Panc1 (cell line): Measurements from ENCODE around the gene CTTNBP2. TPM values are rescaled to one million over a fixed set of nuclear protein-coding genes. Genes with fewer than 3 reads are reported as not detected.

Experiments used
- ATAC-seq: fragments of 200-7000 bp; cut with Tn5 transposase; 2 replicates; pipeline ENCODE4 v1.9.1; 2020; ENCODE audit warnings: mild to moderate bottlenecking, moderate library complexity
- Bru-seq: library from RNA; stranded (reverse); fragments of 400-500 nt; gene quantifications from one replicate; lab custom pipeline; 2021; lab: Mats Ljungman, UMichigan
- BruChase-seq, 2 experiments: library from RNA; stranded (reverse); fragments of 400-500 nt; gene quantifications; one replicate each; lab custom pipeline; 2021; lab: Mats Ljungman, UMichigan
- BruUV-seq: library from RNA; stranded (reverse); fragments of 400-500 nt; replicated peaks from 2 replicates; lab custom pipeline; 2021; lab: Mats Ljungman, UMichigan
- CTCF ChIA-PET: fragments of 300-600 bp; sonication (Branson Sonifier 250); formaldehyde crosslinking; loops from one replicate; lab custom pipeline; 2022; ENCODE audit warnings: antibody characterized with exemption; lab: Charles Lee
- POLR2A ChIA-PET: fragments of 300-600 bp; sonication (Branson Sonifier 250); formaldehyde crosslinking; loops from one replicate; lab custom pipeline; 2022; ENCODE audit warnings: antibody characterized with exemption; lab: Charles Lee
- DNase-seq: peaks from one replicate; pipeline ENCODE4 v3.0.0-alpha.2; 2010; ENCODE audit warnings: low read depth, low spot score
- H3K27ac ChIP-seq: 2 replicates; pipeline ENCODE4 v1.5.1; 2011; ENCODE audit warnings: mild to moderate bottlenecking, low read length, inconsistent platforms
- H3K27me3 ChIP-seq: fragments of 200-500 bp; sonication (Bioruptor generic); 2 replicates; pipeline ENCODE4 v1.6.0; 2014; ENCODE audit warnings: low read length, inconsistent platforms; ENCODE audit not compliant: control insufficient read depth, insufficient read depth
- H3K36me3 ChIP-seq: fragments of 200-500 bp; sonication (Bioruptor generic); 2 replicates; pipeline ENCODE4 v1.5.1; 2014; ENCODE audit warnings: inconsistent platforms, mild to moderate bottlenecking, low read length, moderate library complexity; ENCODE audit not compliant: control insufficient read depth, insufficient read depth
- H3K4me1 ChIP-seq: 2 replicates; pipeline ENCODE4 v1.5.1; 2011; ENCODE audit warnings: inconsistent platforms, mild to moderate bottlenecking, low read length, moderate library complexity; ENCODE audit not compliant: control insufficient read depth, insufficient read depth
- H3K4me3 ChIP-seq, 2 experiments: 2 replicates each; pipeline ENCODE4 v1.5.1; 2011 to 2012; ENCODE audit warnings: low read depth in 2 of 2, low read length in 2 of 2, mild to moderate bottlenecking in 2 of 2, inconsistent platforms in 1 of 2, moderate library complexity in 1 of 2
- H3K9me3 ChIP-seq: fragments of 200-500 bp; sonication (Bioruptor generic); 2 replicates; pipeline ENCODE4 v1.5.1; 2014; ENCODE audit warnings: low read depth, mild to moderate bottlenecking, inconsistent platforms, low read length, moderate library complexity; ENCODE audit not compliant: control insufficient read depth, insufficient read depth
- CTCF ChIP-seq: fragments of 450-650 bp; IDR thresholded peaks from 2 replicates; pipeline ENCODE4 v1.5.1; 2017; ENCODE audit warnings: mild to moderate bottlenecking
- POLR2AphosphoS5 ChIP-seq: IDR thresholded peaks from 2 replicates; pipeline ENCODE4 v1.6.1; 2012; ENCODE audit warnings: mild to moderate bottlenecking, low read depth, low read length, moderate library complexity
- REST ChIP-seq, 2 experiments: IDR thresholded peaks; 2 replicates each; pipeline ENCODE4 v1.6.1; 2011 to 2012; ENCODE audit warnings: low read depth in 2 of 2, control low read depth in 1 of 2, low read length in 1 of 2, mild to moderate bottlenecking in 1 of 2, moderate library complexity in 1 of 2; ENCODE audit not compliant: insufficient read depth in 1 of 2
- SIN3A ChIP-seq: IDR thresholded peaks from 2 replicates; pipeline ENCODE4 v1.6.1; 2012; ENCODE audit warnings: low read depth, mild to moderate bottlenecking, low read length, moderate library complexity, borderline replicate concordance; ENCODE audit not compliant: insufficient read depth
- TCF7L2 ChIP-seq: IDR thresholded peaks from 2 replicates; pipeline ENCODE4 v1.6.1; 2011; ENCODE audit warnings: mild to moderate bottlenecking, low read depth, low read length, inconsistent platforms
- in situ Hi-C: cut with HindIII; loops from 2 replicates; pipeline ENCODE4 v1.10.0; 2016; ENCODE audit warnings: low sequenced_read_pairs, low pct_unique_long_range_greater_than_20kb
- intact Hi-C: fragments of 100-400 bp; cut with micrococcal nuclease; formaldehyde crosslinking; loops from one replicate; pipeline ENCODE4 v1.10.0; 2022; ENCODE audit not compliant: unreplicated experiment
- long read RNA-seq: library from polyadenylated mRNA; unstranded; transcript quantifications from one replicate; pipeline ENCODE4 v2.0.0, GENCODE V29; 2021; ENCODE audit not compliant: unreplicated experiment
- polyA plus RNA-seq: library from polyadenylated mRNA; unstranded; fragments of >200 nt; gene quantifications from one replicate; pipeline ENCODE4 v1.2.1, GENCODE V29; 2012; ENCODE audit warnings: missing spikeins; ENCODE audit not compliant: insufficient read length
- total RNA-seq: library from RNA; stranded (reverse); gene quantifications from one replicate; pipeline ENCODE4 v1.2.1, GENCODE V29; 2021; ENCODE audit not compliant: unreplicated experiment

CTTNBP2 gene
- 1.0 TPM for total RNA-seq
- polyA plus RNA-seq: 0.21 TPM
- Bru-seq, nascent RNA: percentile 30 among the genes with signal in this experiment
- BruChase-seq, experiment 1, labeled RNA remaining after a 2-hour chase: percentile 20 among the genes with signal in this experiment
- percentile 19 among the genes with signal in this experiment for BruChase-seq, experiment 2, labeled RNA remaining after a 6-hour chase
- long read RNA-seq: 0 reads

GRCh38 chr7:117873310-117874190 is at the start of gene CTTNBP2:
TSS of gene CTTNBP2 (minus strand) at chr7:117873441. CDS start at chr7:117873415, 26 bp downstream.
- in situ Hi-C loops: no loop called here
- POLR2A ChIA-PET: no interaction called here
- BruUV-seq: no TSS peak
- intact Hi-C loops: no loop called here
- H3K4me1 ChIP-seq: peaks cover 5% of the 10 kb centered on the region; the same call in 1 of the 2 replicates
- H3K9me3 ChIP-seq: no peaks in the 10 kb centered on the region
- DNase-seq (no peak), ATAC-seq (peak; percentile 79)
- no peak for TF ChIP-seq POLR2AphosphoS5
- no peak for TF ChIP-seq REST (IDR thresholded peaks at IDR 0.05; ENCODE audit: insufficient read depth in 1 of 2, low read depth in 2 of 2, low read length in 1 of 2)
- no peak for TF ChIP-seq CTCF
- no peak for TF ChIP-seq SIN3A
- no peak for TF ChIP-seq TCF7L2
- no peak within 1 kb of the TSS for H3K27ac ChIP-seq
- peaks cover 4% of the 10 kb centered on the region; the same call in 1 of the 2 replicates for H3K36me3 ChIP-seq
- CTCF ChIA-PET: no interaction called here
- H3K27me3 ChIP-seq: peaks cover 31% of the 10 kb centered on the region
- peak within 1 kb of the TSS; percentile 35 to 37 for H3K4me3 ChIP-seq

- ChIA-PET POLR2A (no interaction called here), CTCF (no interaction called here)
- ATAC-seq (no peak), DNase-seq (no peak)
- BruUV-seq: no TSS peak
- Histone ChIP-seq H3K4me3 (no peak overlapping the region), H3K36me3 (no peaks in the 10 kb centered on the region), H3K27me3 (no peaks in the 10 kb centered on the region), H3K4me1 (no peaks in the 10 kb centered on the region), H3K27ac (no peak overlapping the region), H3K9me3 (no peaks in the 10 kb centered on the region)
- in situ Hi-C loops: no loop called here
- intact Hi-C loops: no loop called here
- TF ChIP-seq CTCF (no peak), SIN3A (no peak), REST (IDR thresholded peaks at IDR 0.05; ENCODE audit: insufficient read depth in 1 of 2, low read depth in 2 of 2, low read length in 1 of 2) (no peak), TCF7L2 (no peak), POLR2AphosphoS5 (no peak)
Measured at GRCh38 chr7:117916309-117916708, 43.1 kb upstream of the CTTNBP2 start.
